Keratinocyte (primary cell): ENCODE measurements around the gene SLX4. TPM values are rescaled to one million over a fixed set of nuclear protein-coding genes. Genes with fewer than 3 reads are reported as not detected.

Experiments
- DNase-seq: peaks from one replicate; pipeline ENCODE4 v3.0.0-alpha.2; 2011; ENCODE audit warnings: low read depth, missing footprints, low spot score
- FAIRE-seq: peaks from 2 replicates; lab custom pipeline; 2011; peaks lifted over from hg19 to GRCh38; lab: Jason Lieb, UNC
- H2AFZ ChIP-seq: 2 replicates; pipeline ENCODE4 v1.6.0; 2012; ENCODE audit warnings: low read length, control low read depth, inconsistent platforms; ENCODE audit not compliant: control insufficient read depth
- H3K27ac ChIP-seq: 2 replicates; pipeline ENCODE4 v1.5.1; 2011; ENCODE audit warnings: low read length; ENCODE audit not compliant: control insufficient read depth, insufficient read depth
- H3K27me3 ChIP-seq: 3 replicates; pipeline ENCODE4 v1.6.0; 2011; ENCODE audit warnings: low read length; ENCODE audit not compliant: control insufficient read depth, insufficient read depth; ENCODE audit errors: extremely low read depth
- H3K36me3 ChIP-seq, 2 experiments: 2 replicates in 1 of 2; 3 replicates in 1 of 2; pipeline ENCODE4 v1.5.1; 2011; ENCODE audit warnings: low read length in 2 of 2, mild to moderate bottlenecking in 1 of 2; ENCODE audit not compliant: control insufficient read depth in 2 of 2, insufficient read depth in 2 of 2; ENCODE audit errors: extremely low read depth in 1 of 2
- H3K4me1 ChIP-seq: 3 replicates; pipeline ENCODE4 v1.5.1; 2011; ENCODE audit warnings: low read length; ENCODE audit not compliant: control insufficient read depth, insufficient read depth; ENCODE audit errors: extremely low read depth
- H3K4me2 ChIP-seq: 3 replicates; pipeline ENCODE4 v1.6.0; 2011; ENCODE audit warnings: low read depth, low read length; ENCODE audit not compliant: control insufficient read depth, insufficient read depth; ENCODE audit errors: extremely low read depth
- H3K4me3 ChIP-seq, 3 experiments: fragments of 200-600 bp in 1 of 3; sonication (generic) in 1 of 3; 2 replicates in 2 of 3; 3 replicates in 1 of 3; pipeline ENCODE4 v1.5.1; 2011 to 2016; ENCODE audit warnings: low read length in 3 of 3, mild to moderate bottlenecking in 3 of 3, control low read depth in 2 of 3, inconsistent platforms in 1 of 3, low read depth in 1 of 3, mixed read lengths in 1 of 3, mixed run types in 1 of 3, moderate library complexity in 1 of 3; ENCODE audit not compliant: control insufficient read depth in 2 of 3, insufficient read depth in 2 of 3; ENCODE audit errors: extremely low read depth in 1 of 3
- H3K79me2 ChIP-seq: 2 replicates; pipeline ENCODE4 v1.6.0; 2012; ENCODE audit warnings: low read length; ENCODE audit not compliant: control insufficient read depth, insufficient read depth
- H3K9ac ChIP-seq: 3 replicates; pipeline ENCODE4 v1.6.0; 2011; ENCODE audit warnings: low read length; ENCODE audit not compliant: control insufficient read depth, insufficient read depth; ENCODE audit errors: extremely low read depth
- H3K9me1 ChIP-seq: 3 replicates; pipeline ENCODE4 v1.6.0; 2011; ENCODE audit warnings: low read length; ENCODE audit not compliant: control insufficient read depth, insufficient read depth; ENCODE audit errors: extremely low read depth
- H3K9me3 ChIP-seq: 2 replicates; pipeline ENCODE4 v1.5.1; 2012; ENCODE audit warnings: low read depth, low read length; ENCODE audit not compliant: control insufficient read depth
- H4K20me1 ChIP-seq: 3 replicates; pipeline ENCODE4 v1.6.0; 2011; ENCODE audit warnings: low read length; ENCODE audit not compliant: control insufficient read depth, insufficient read depth; ENCODE audit errors: extremely low read depth
- CTCF ChIP-seq, 3 experiments: IDR thresholded peaks in 1 of 3; conservative IDR thresholded peaks in 1 of 3; optimal IDR thresholded peaks in 1 of 3; 2 replicates in 2 of 3; 3 replicates in 1 of 3; pipeline versions ENCODE3 to v1.5.1; 2011; ENCODE audit warnings: low read length in 3 of 3, mild to moderate bottlenecking in 3 of 3, moderate library complexity in 2 of 3, control low read depth in 1 of 3, inconsistent platforms in 1 of 3; ENCODE audit not compliant: insufficient read depth in 2 of 3; ENCODE audit errors: extremely low read depth in 1 of 3
- EZH2 ChIP-seq: IDR thresholded peaks from one replicate; pipeline ENCODE4 v1.6.1; 2012; ENCODE audit warnings: inconsistent platforms, mild to moderate bottlenecking, low read length, moderate library complexity
- dilution Hi-C: fragments of 300-500 bp; cut with MboI; formaldehyde crosslinking; loops from one replicate; pipeline ENCODE4 v1.7.0; 2020; ENCODE audit warnings: low sequenced_read_pairs; ENCODE audit not compliant: extremely low pct_ligation_motif_present
- polyA plus RNA-seq, 5 experiments: library from polyadenylated mRNA; depleted of rRNA in 3 of 5; stranded (reverse) in 3 of 5; stranded (forward) in 1 of 5; unstranded in 1 of 5; fragments of >200 nt; gene quantifications; 1 replicate in 1 of 5; 2 replicates in 3 of 5; 3 replicates in 1 of 5; pipeline versions ENCODE4 v1.2.1 to v1.2.3, GENCODE V29; 2011 to 2012; ENCODE audit warnings: missing spikeins in 2 of 5, low read depth in 1 of 5, low replicate concordance in 1 of 5

SLX4 gene
- polyA plus RNA-seq, 1 donor (not counting 4 experiments of a cell fraction or from before 2014, with no cell fraction given) = 2.0 TPM

- Histone ChIP-seq H3K4me1 (no peaks in the 10 kb centered on the region), H2AFZ (no peak overlapping the region), H3K27ac (no peak overlapping the region), H3K4me3 (no peak overlapping the region), H3K36me3 (peaks cover 5 to 15% of the 10 kb centered on the region in 2 experiments), H3K4me2 (no peak overlapping the region), H3K79me2 (no peaks in the 10 kb centered on the region), H3K9me3 (no peaks in the 10 kb centered on the region), H3K9ac (no peak overlapping the region), H3K9me1 (no peaks in the 10 kb centered on the region), H4K20me1 (no peaks in the 10 kb centered on the region), H3K27me3 (no peaks in the 10 kb centered on the region)
- TF ChIP-seq CTCF (optimal IDR thresholded peaks at IDR 0.05 in 1 of 3, IDR thresholded peaks at IDR 0.05 in 1 of 3, conservative IDR thresholded peaks at IDR 0.05 in 1 of 3; ENCODE audit: extremely low read depth in 1 of 3, insufficient read depth in 2 of 3, low read length in 3 of 3) (no peak), EZH2 (no peak)
- FAIRE-seq = no peak
- dilution Hi-C loops = no loop called here
- DNase-seq = no peak
Observed at GRCh38 chr16:3591991-3592390, 19.4 kb downstream of the SLX4 start.

GRCh38 chr16:3591436-3591803 is 20.0 kb downstream of the SLX4 start:
- FAIRE-seq = no peak
- dilution Hi-C loops = no loop called here

More at GRCh38 chr16:3591436-3591803, 20.0 kb downstream of the SLX4 start:
- H4K20me1 ChIP-seq = no peaks in the 10 kb centered on the region
- no peak overlapping the region for H3K4me2 ChIP-seq
- DNase-seq = no peak
- no peak overlapping the region for H3K9ac ChIP-seq
- H3K4me1 ChIP-seq = no peaks in the 10 kb centered on the region
- no peak overlapping the region for H3K27ac ChIP-seq
- no peak overlapping the region for H3K4me3 ChIP-seq
- H3K9me3 ChIP-seq = no peaks in the 10 kb centered on the region
- H3K79me2 ChIP-seq = no peaks in the 10 kb centered on the region
- peaks cover 5 to 15% of the 10 kb centered on the region in 2 experiments for H3K36me3 ChIP-seq
- no peak overlapping the region for H2AFZ ChIP-seq
- H3K27me3 ChIP-seq = no peaks in the 10 kb centered on the region
- TF ChIP-seq CTCF (optimal IDR thresholded peaks at IDR 0.05 in 1 of 3, IDR thresholded peaks at IDR 0.05 in 1 of 3, conservative IDR thresholded peaks at IDR 0.05 in 1 of 3; ENCODE audit: extremely low read depth in 1 of 3, insufficient read depth in 2 of 3, low read length in 3 of 3) = no peak
- TF ChIP-seq EZH2 = no peak
- H3K9me1 ChIP-seq = no peaks in the 10 kb centered on the region
